HL-60 (cell line): ENCODE measurements around the gene YDJC.
A peak's percentile ranks its signal among the peaks of the same experiment; 100 is the strongest.

Experiments
- DNase-seq, 2 experiments: peaks; one replicate each; pipeline ENCODE4 v3.0.0-alpha.2; 2010 to 2020; ENCODE audit warnings: low read depth in 1 of 2, low spot score in 1 of 2
- H3K27ac ChIP-seq: fragments of 250-450 bp; sonication (Bioruptor Pico); replicated peaks from 2 replicates; pipeline ENCODE4 v1.5.1; 2020; ENCODE audit warnings: mild to moderate bottlenecking, moderate library complexity
- H3K27me3 ChIP-seq: fragments of 250-450 bp; sonication (Bioruptor Pico); 2 replicates; pipeline ENCODE4 v1.5.1; 2021; ENCODE audit warnings: mild to moderate bottlenecking, moderate library complexity; ENCODE audit not compliant: insufficient read depth, poor library complexity, severe bottlenecking
- H3K4me3 ChIP-seq: replicated peaks from 2 replicates; pipeline ENCODE4 v1.5.1; 2011; ENCODE audit warnings: mild to moderate bottlenecking, control low read depth, low read length; ENCODE audit not compliant: insufficient read depth
- GABPA ChIP-seq: IDR thresholded peaks from 2 replicates; pipeline ENCODE4 v1.6.1; 2012; ENCODE audit warnings: low read depth
- POLR2AphosphoS5 ChIP-seq: IDR thresholded peaks from 2 replicates; pipeline ENCODE4 v1.6.1; 2012; ENCODE audit warnings: low read depth
- SPI1 ChIP-seq: IDR thresholded peaks from 2 replicates; pipeline ENCODE4 v1.6.1; 2012; ENCODE audit warnings: low read depth, mild to moderate bottlenecking, borderline replicate concordance
- TF ChIP-seq, protein P1 (sequence below): IDR thresholded peaks from one replicate; pipeline ENCODE4 v1.5.1; 2011; ENCODE audit warnings: low read length, control low read depth, inconsistent platforms; ENCODE audit not compliant: insufficient read depth
- TF ChIP-seq, protein P2 (sequence below): IDR thresholded peaks from 2 replicates; pipeline ENCODE4 v1.6.1; 2012; ENCODE audit warnings: low read depth; ENCODE audit not compliant: insufficient replicate concordance

YDJC gene

DNA sequence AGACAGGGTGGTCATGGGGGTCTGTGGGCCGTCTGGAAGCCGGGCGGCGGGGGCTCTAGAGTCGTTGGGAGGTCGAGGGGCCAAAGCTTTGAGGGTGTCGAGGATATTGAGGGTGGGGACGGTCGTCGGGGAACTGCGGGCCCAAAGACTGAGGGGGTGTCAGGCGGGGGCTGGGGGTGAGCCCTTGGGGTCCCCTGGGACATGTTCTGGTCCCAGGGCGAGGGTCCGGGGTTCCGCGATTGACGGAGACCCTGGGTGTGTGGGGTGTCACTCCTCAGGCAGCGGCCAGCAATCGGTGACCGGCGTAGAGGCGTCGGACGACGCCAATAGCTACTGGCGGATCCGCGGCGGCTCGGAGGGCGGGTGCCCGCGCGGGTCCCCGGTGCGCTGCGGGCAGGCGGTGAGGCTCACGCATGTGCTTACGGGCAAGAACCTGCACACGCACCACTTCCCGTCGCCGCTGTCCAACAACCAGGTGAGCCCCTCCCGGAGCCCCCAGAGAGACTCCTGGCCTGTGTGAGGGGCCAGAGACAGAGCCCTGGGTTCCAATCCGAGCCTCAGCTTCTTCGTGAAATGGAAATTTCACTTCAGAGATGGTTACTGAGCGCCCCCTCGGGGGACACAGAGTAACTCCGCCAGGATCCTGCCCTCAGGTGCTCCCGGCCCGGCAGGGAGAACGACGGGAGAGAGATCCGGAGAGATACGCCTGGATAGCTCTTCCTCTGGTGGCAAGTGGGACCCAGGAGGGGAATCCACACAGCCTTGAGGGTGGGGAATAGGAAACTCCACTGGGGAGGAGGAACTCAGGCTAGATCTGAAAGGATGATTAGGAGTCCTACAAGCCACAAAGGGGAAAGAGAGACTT, 13.0 kb upstream of the YDJC start:
- Histone ChIP-seq H3K27me3 (no peaks in the 10 kb centered on the region), H3K27ac (peak overlapping the region; percentile 75), H3K4me3 (peak overlapping the region; percentile 64)
- TF ChIP-seq GABPA = no peak
- TF ChIP-seq, protein P1, sequence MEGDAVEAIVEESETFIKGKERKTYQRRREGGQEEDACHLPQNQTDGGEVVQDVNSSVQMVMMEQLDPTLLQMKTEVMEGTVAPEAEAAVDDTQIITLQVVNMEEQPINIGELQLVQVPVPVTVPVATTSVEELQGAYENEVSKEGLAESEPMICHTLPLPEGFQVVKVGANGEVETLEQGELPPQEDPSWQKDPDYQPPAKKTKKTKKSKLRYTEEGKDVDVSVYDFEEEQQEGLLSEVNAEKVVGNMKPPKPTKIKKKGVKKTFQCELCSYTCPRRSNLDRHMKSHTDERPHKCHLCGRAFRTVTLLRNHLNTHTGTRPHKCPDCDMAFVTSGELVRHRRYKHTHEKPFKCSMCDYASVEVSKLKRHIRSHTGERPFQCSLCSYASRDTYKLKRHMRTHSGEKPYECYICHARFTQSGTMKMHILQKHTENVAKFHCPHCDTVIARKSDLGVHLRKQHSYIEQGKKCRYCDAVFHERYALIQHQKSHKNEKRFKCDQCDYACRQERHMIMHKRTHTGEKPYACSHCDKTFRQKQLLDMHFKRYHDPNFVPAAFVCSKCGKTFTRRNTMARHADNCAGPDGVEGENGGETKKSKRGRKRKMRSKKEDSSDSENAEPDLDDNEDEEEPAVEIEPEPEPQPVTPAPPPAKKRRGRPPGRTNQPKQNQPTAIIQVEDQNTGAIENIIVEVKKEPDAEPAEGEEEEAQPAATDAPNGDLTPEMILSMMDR = peak; percentile 65
- DNase-seq = peak in 1 of 2 experiments; percentile 70

DNA sequence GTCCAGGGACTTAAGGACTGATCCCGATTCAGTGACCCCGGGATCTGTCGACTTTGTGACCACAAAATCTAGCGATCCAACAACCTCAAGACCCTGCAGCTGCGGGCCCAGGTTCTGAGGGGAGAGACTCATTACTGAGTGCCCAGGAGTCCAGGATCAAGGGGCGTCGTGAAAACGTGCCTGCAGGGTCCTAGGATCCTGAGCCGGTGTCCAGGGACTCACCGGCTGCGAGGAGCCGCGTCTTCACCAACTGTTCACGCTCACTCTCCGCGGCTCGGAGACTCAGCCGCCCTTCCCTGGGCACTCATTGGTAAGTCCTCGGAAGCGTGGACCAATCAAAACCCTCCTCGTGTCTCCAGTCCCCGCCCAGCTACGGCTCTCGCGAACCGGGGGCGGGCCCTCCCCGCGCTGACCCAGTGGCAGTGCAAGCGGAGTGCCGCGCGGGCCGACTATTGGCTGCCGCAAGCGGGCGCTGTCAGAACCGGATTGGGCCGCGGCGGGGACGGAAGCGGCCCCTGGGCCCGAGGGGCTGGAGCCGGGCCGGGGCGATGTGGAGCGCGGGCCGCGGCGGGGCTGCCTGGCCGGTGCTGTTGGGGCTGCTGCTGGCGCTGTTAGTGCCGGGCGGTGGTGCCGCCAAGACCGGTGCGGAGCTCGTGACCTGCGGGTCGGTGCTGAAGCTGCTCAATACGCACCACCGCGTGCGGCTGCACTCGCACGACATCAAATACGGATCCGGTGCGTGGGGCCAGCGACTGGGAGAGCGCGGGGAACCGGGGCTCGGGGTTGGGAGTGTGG, 12.2 kb upstream of the YDJC start, which contains the start of gene SDF2L1:
Gene SDF2L1, plus strand, starts transcription at position 514 of the 795 bp plus-strand sequence. Its CDS starts 35 bp downstream, at position 549.
- no peaks in the 10 kb centered on the region for H3K27me3 ChIP-seq
- peak; percentile 97 to 99 for DNase-seq
- TF ChIP-seq SPI1 (no peak), POLR2AphosphoS5 (no peak), GABPA (no peak)
- TF ChIP-seq, protein P1 = no peak
- TF ChIP-seq, protein P2, sequence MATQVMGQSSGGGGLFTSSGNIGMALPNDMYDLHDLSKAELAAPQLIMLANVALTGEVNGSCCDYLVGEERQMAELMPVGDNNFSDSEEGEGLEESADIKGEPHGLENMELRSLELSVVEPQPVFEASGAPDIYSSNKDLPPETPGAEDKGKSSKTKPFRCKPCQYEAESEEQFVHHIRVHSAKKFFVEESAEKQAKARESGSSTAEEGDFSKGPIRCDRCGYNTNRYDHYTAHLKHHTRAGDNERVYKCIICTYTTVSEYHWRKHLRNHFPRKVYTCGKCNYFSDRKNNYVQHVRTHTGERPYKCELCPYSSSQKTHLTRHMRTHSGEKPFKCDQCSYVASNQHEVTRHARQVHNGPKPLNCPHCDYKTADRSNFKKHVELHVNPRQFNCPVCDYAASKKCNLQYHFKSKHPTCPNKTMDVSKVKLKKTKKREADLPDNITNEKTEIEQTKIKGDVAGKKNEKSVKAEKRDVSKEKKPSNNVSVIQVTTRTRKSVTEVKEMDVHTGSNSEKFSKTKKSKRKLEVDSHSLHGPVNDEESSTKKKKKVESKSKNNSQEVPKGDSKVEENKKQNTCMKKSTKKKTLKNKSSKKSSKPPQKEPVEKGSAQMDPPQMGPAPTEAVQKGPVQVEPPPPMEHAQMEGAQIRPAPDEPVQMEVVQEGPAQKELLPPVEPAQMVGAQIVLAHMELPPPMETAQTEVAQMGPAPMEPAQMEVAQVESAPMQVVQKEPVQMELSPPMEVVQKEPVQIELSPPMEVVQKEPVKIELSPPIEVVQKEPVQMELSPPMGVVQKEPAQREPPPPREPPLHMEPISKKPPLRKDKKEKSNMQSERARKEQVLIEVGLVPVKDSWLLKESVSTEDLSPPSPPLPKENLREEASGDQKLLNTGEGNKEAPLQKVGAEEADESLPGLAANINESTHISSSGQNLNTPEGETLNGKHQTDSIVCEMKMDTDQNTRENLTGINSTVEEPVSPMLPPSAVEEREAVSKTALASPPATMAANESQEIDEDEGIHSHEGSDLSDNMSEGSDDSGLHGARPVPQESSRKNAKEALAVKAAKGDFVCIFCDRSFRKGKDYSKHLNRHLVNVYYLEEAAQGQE = no peak
- H3K27ac ChIP-seq = peak within 1 kb of the TSS; percentile 75
- H3K4me3 ChIP-seq = peak within 1 kb of the TSS; percentile 64

DNA sequence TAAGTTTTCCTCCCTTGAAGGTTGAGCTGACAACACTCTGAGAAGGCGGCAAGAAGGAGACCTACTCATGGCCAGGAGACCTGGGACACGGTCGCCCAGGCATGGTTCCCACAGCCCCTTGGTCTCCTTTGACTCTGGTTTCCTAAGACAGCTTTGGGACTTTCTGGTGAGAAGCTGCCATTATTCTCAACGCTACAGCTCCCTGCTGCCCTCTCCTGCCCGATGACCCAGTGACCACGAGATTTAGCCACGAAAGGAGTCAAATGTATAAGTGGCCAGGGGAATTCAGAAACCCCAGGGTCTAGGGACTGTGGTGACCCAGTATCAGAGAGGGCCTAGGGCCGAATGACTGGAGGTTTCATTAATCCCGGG, 11.6 kb upstream of the YDJC start:
- DNase-seq = peak in 1 of 2 experiments; percentile 41
- peak overlapping the region; percentile 50 for H3K27ac ChIP-seq

More for the DNA sequence above, 11.6 kb upstream of the YDJC start:
- TF ChIP-seq GABPA = no peak
- TF ChIP-seq POLR2AphosphoS5 = no peak
- TF ChIP-seq SPI1 = no peak
- TF ChIP-seq, protein P1 = no peak
- TF ChIP-seq, protein P2 = no peak
- H3K27me3 ChIP-seq = no peaks in the 10 kb centered on the region
- H3K4me3 ChIP-seq = peak overlapping the region; percentile 39
